ENCODE measurements around the gene CSNK1E.

Gene CSNK1E

DNA sequence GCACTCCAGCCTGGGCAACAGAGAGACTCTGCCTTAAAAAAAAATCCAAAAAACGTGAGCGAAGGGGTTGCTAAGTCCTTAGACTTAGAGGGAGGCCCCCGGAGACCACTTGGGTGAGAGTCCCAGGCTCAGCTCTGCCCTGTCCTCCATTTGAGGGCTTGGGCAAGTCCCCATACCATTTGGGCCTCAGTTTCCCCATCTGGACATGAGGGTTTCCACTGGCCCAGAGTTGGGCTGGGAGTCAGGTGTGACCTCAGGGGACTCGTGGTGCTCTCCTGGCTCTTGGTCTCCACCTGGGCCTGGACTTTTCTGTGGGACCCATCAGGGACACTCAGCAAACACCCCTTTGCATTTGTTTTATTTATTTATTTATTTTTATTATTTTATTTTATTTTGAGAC is 35.2 kb upstream of the CSNK1E start:
- Histone ChIP-seq H3K27me3 (ENCODE audit: low read length) (no peaks in the 10 kb centered on the region), H3K4me3 (ENCODE audit: insufficient read depth, low read length, poor library complexity, severe bottlenecking) (no peak overlapping the region), H2AFZ (ENCODE audit: low read depth, low read length, severe bottlenecking) (no peak overlapping the region), H3K9me2 (replicated peaks; ENCODE audit: insufficient read depth, low read length) (no peaks in the 10 kb centered on the region), H3K9ac (ENCODE audit: low read length) (no peak overlapping the region), H3K79me2 (ENCODE audit: insufficient read depth, low read length) (no peaks in the 10 kb centered on the region), H3K9me3 (ENCODE audit: insufficient read depth, low read length) (no peaks in the 10 kb centered on the region), H3K36me3 (ENCODE audit: low read length) (no peaks in the 10 kb centered on the region), H3K27ac (ENCODE audit: low read depth, low read length) (no peak overlapping the region), H3K4me2 (ENCODE audit: low read depth, low read length, poor library complexity, severe bottlenecking) (no peak overlapping the region), H4K20me1 (ENCODE audit: low read depth, low read length) (no peaks in the 10 kb centered on the region), H3F3A (ENCODE audit: insufficient read depth) (no peaks in the 10 kb centered on the region)
- TF ChIP-seq EZH2phosphoT487 (conservative IDR thresholded peaks at IDR 0.05; ENCODE audit: low read length) = no peak
- TF ChIP-seq, protein P1, sequence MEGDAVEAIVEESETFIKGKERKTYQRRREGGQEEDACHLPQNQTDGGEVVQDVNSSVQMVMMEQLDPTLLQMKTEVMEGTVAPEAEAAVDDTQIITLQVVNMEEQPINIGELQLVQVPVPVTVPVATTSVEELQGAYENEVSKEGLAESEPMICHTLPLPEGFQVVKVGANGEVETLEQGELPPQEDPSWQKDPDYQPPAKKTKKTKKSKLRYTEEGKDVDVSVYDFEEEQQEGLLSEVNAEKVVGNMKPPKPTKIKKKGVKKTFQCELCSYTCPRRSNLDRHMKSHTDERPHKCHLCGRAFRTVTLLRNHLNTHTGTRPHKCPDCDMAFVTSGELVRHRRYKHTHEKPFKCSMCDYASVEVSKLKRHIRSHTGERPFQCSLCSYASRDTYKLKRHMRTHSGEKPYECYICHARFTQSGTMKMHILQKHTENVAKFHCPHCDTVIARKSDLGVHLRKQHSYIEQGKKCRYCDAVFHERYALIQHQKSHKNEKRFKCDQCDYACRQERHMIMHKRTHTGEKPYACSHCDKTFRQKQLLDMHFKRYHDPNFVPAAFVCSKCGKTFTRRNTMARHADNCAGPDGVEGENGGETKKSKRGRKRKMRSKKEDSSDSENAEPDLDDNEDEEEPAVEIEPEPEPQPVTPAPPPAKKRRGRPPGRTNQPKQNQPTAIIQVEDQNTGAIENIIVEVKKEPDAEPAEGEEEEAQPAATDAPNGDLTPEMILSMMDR (IDR thresholded peaks at IDR 0.05; ENCODE audit: insufficient read depth, low read length, poor library complexity, severe bottlenecking) = no peak

GRCh38 chr22:38350444-38351359 is 33.5 kb upstream of the CSNK1E start:
- Histone ChIP-seq H3K4me2 (ENCODE audit: low read depth, low read length, poor library complexity, severe bottlenecking) (no peak overlapping the region), H4K20me1 (ENCODE audit: low read depth, low read length) (no peaks in the 10 kb centered on the region), H3K9ac (ENCODE audit: low read length) (no peak overlapping the region), H2AFZ (ENCODE audit: low read depth, low read length, severe bottlenecking) (no peak overlapping the region), H3K9me2 (replicated peaks; ENCODE audit: insufficient read depth, low read length) (no peaks in the 10 kb centered on the region), H3F3A (ENCODE audit: insufficient read depth) (no peaks in the 10 kb centered on the region), H3K27ac (ENCODE audit: low read depth, low read length) (no peak overlapping the region), H3K36me3 (ENCODE audit: low read length) (no peaks in the 10 kb centered on the region), H3K79me2 (ENCODE audit: insufficient read depth, low read length) (no peaks in the 10 kb centered on the region), H3K9me3 (ENCODE audit: insufficient read depth, low read length) (no peaks in the 10 kb centered on the region), H3K27me3 (ENCODE audit: low read length) (no peaks in the 10 kb centered on the region), H3K4me3 (ENCODE audit: insufficient read depth, low read length, poor library complexity, severe bottlenecking) (no peak overlapping the region)
- no peak for TF ChIP-seq EZH2phosphoT487 (conservative IDR thresholded peaks at IDR 0.05; ENCODE audit: low read length)
- TF ChIP-seq, protein P1 (IDR thresholded peaks at IDR 0.05; ENCODE audit: insufficient read depth, low read length, poor library complexity, severe bottlenecking) = no peak

GRCh38 chr22:38348751-38349496 is 31.7 kb upstream of the CSNK1E start:
- H3K9me3 ChIP-seq (ENCODE audit: insufficient read depth, low read length) = no peaks in the 10 kb centered on the region
- no peaks in the 10 kb centered on the region for H3K79me2 ChIP-seq (ENCODE audit: insufficient read depth, low read length)
- H3F3A ChIP-seq (ENCODE audit: insufficient read depth) = no peaks in the 10 kb centered on the region
- no peak overlapping the region for H3K27ac ChIP-seq (ENCODE audit: low read depth, low read length)
- H3K36me3 ChIP-seq (ENCODE audit: low read length) = no peaks in the 10 kb centered on the region
- no peaks in the 10 kb centered on the region for H4K20me1 ChIP-seq (ENCODE audit: low read depth, low read length)
- no peak overlapping the region for H3K4me3 ChIP-seq (ENCODE audit: insufficient read depth, low read length, poor library complexity, severe bottlenecking)
- H2AFZ ChIP-seq (ENCODE audit: low read depth, low read length, severe bottlenecking) = no peak overlapping the region
- H3K4me2 ChIP-seq (ENCODE audit: low read depth, low read length, poor library complexity, severe bottlenecking) = no peak overlapping the region
- H3K9ac ChIP-seq (ENCODE audit: low read length) = no peak overlapping the region
- H3K9me2 ChIP-seq (replicated peaks; ENCODE audit: insufficient read depth, low read length) = no peaks in the 10 kb centered on the region
- TF ChIP-seq, protein P1 (IDR thresholded peaks at IDR 0.05; ENCODE audit: insufficient read depth, low read length, poor library complexity, severe bottlenecking) = no peak
- no peak for TF ChIP-seq EZH2phosphoT487 (conservative IDR thresholded peaks at IDR 0.05; ENCODE audit: low read length)
- H3K27me3 ChIP-seq (ENCODE audit: low read length) = no peaks in the 10 kb centered on the region
